Smooth muscle cell (in vitro differentiated cells): Measurements from ENCODE around the gene SH3RF3. TPM values are rescaled to one million over a fixed set of nuclear protein-coding genes. Genes with fewer than 3 reads are reported as not detected.

Experiments
- DNase-seq: peaks from one replicate; lab custom pipeline; 2025; ENCODE audit not compliant: unreplicated experiment; lab: John Stamatoyannopoulos, UW
- H2AFZ ChIP-seq: fragments of 200-600 bp; sonication (generic); 2 replicates; pipeline ENCODE4 v1.6.0; 2016; ENCODE audit warnings: antibody characterized with exemption, low read depth, mild to moderate bottlenecking
- H3F3A ChIP-seq: fragments of 200-600 bp; sonication (generic); 2 replicates; pipeline ENCODE4 v1.6.0; 2017; ENCODE audit warnings: antibody characterized with exemption, low read depth
- H3K27ac ChIP-seq: fragments of 200-600 bp; sonication (generic); 2 replicates; pipeline ENCODE4 v1.5.1; 2016; ENCODE audit warnings: low read depth, mild to moderate bottlenecking
- H3K27me3 ChIP-seq: fragments of 200-600 bp; sonication (generic); 2 replicates; pipeline ENCODE4 v1.6.1; 2016; ENCODE audit warnings: low read depth, mild to moderate bottlenecking
- H3K36me3 ChIP-seq: fragments of 200-600 bp; sonication (generic); 2 replicates; pipeline ENCODE4 v1.5.1; 2016; ENCODE audit warnings: low read depth
- H3K4me1 ChIP-seq: fragments of 200-600 bp; sonication (generic); 2 replicates; pipeline ENCODE4 v1.5.1; 2016; ENCODE audit warnings: low read depth
- H3K4me2 ChIP-seq: fragments of 200-600 bp; sonication (generic); 2 replicates; pipeline ENCODE4 v1.6.0; 2016; ENCODE audit warnings: mild to moderate bottlenecking
- H3K4me3 ChIP-seq: fragments of 200-600 bp; sonication (generic); 2 replicates; pipeline ENCODE4 v1.5.1; 2016; ENCODE audit warnings: mild to moderate bottlenecking
- H3K79me2 ChIP-seq: fragments of 200-600 bp; sonication (generic); 2 replicates; pipeline ENCODE4 v1.6.0; 2016; ENCODE audit warnings: low read depth, mild to moderate bottlenecking
- H3K9ac ChIP-seq: fragments of 200-600 bp; sonication (generic); 2 replicates; pipeline ENCODE4 v1.6.0; 2016; ENCODE audit warnings: low read depth
- H3K9me3 ChIP-seq: fragments of 200-600 bp; sonication (generic); replicated peaks from 2 replicates; pipeline ENCODE4 v1.5.1; 2016; ENCODE audit warnings: low read depth
- H4K20me1 ChIP-seq: fragments of 200-600 bp; sonication (generic); 2 replicates; pipeline ENCODE4 v1.6.0; 2016; ENCODE audit warnings: low read depth
- CTCF ChIP-seq: fragments of 200-600 bp; sonication (generic); IDR thresholded peaks from 2 replicates; pipeline ENCODE4 v1.5.1; 2017; ENCODE audit warnings: borderline replicate concordance, mild to moderate bottlenecking, antibody characterized with exemption; ENCODE audit not compliant: insufficient read depth, poor library complexity, severe bottlenecking
- WGBS: methylation state at CpG from one replicate; pipeline ENCODE4 v1.1.7; 2016; ENCODE audit warnings: low lambda C conversion rate; 5-methylcytosine and 5-hydroxymethylcytosine counted together
- polyA plus RNA-seq: library from polyadenylated mRNA; unstranded; fragments of >200 nt; fragmentation: Nextera tagmentation; extraction: Ambion mirVana; gene quantifications from 2 replicates; pipeline ENCODE4 v1.2.1, GENCODE V29; 2016
- total RNA-seq: library from RNA; depleted of rRNA; stranded (reverse); fragments of >200 nt; gene quantifications from 2 replicates; pipeline ENCODE4 v1.2.3, GENCODE V29; 2014

SH3RF3 gene
- total and polyA plus RNA-seq, 2 experiments from 2014 or later, result 6.6 to 11.8 TPM

- no peaks in the 10 kb centered on the region for H3K36me3 ChIP-seq
- peaks cover 16% of the 10 kb centered on the region for H4K20me1 ChIP-seq
- no peaks in the 10 kb centered on the region for H3K9me3 ChIP-seq
- no peaks in the 10 kb centered on the region for H3K27me3 ChIP-seq
- WGBS, result 85% methylated on average over 1 of the region's 1 CpG
- H3K4me1 ChIP-seq, result no peaks in the 10 kb centered on the region
- no peak for TF ChIP-seq CTCF
- peaks cover 6% of the 10 kb centered on the region for H3F3A ChIP-seq
- no peak for DNase-seq
- H3K4me2 ChIP-seq, result no peak overlapping the region
- H3K4me3 ChIP-seq, result no peak overlapping the region
- H3K79me2 ChIP-seq, result peaks cover 46% of the 10 kb centered on the region
- no peak overlapping the region for H3K9ac ChIP-seq
- H3K27ac ChIP-seq, result peak overlapping the region; percentile 15
- H2AFZ ChIP-seq, result no peak overlapping the region
Observed at GRCh38 chr2:109164311-109164710, 35.3 kb downstream of the SH3RF3 start.

GRCh38 chr2:109164739-109165221 lies 35.8 kb downstream of the SH3RF3 start:
- Histone ChIP-seq H3K4me3 (no peak overlapping the region), H3K27ac (peak overlapping the region; percentile 15), H3F3A (peaks cover 6% of the 10 kb centered on the region), H3K9me3 (no peaks in the 10 kb centered on the region), H3K4me2 (no peak overlapping the region), H3K27me3 (no peaks in the 10 kb centered on the region), H3K4me1 (no peaks in the 10 kb centered on the region), H3K36me3 (no peaks in the 10 kb centered on the region), H3K79me2 (peaks cover 51% of the 10 kb centered on the region), H3K9ac (no peak overlapping the region), H4K20me1 (peaks cover 16% of the 10 kb centered on the region), H2AFZ (no peak overlapping the region)
- 44% methylated on average over 3 of the region's 3 CpGs for WGBS
- TF ChIP-seq CTCF, result no peak
- DNase-seq, result no peak

- Histone ChIP-seq H3K27ac (peak overlapping the region; percentile 15), H3K4me1 (peaks cover 6% of the 10 kb centered on the region), H3K4me3 (no peak overlapping the region)
Observed at GRCh38 chr2:109166811-109167210, 37.8 kb downstream of the SH3RF3 start.

More at GRCh38 chr2:109166811-109167210, 37.8 kb downstream of the SH3RF3 start:
- H3K9ac ChIP-seq, result no peak overlapping the region
- H3K27me3 ChIP-seq, result no peaks in the 10 kb centered on the region
- no peaks in the 10 kb centered on the region for H4K20me1 ChIP-seq
- H2AFZ ChIP-seq, result no peak overlapping the region
- no peak for TF ChIP-seq CTCF
- H3K4me2 ChIP-seq, result peak overlapping the region; percentile 18
- peaks cover 11% of the 10 kb centered on the region for H3F3A ChIP-seq
- DNase-seq, result no peak
- no peaks in the 10 kb centered on the region for H3K9me3 ChIP-seq
- H3K79me2 ChIP-seq, result peaks cover 53% of the 10 kb centered on the region
- 80% methylated on average over 2 of the region's 2 CpGs for WGBS
- H3K36me3 ChIP-seq, result no peaks in the 10 kb centered on the region
